Epidermal melanocyte (primary cell): ENCODE data around the gene PRPF19.
A peak's percentile ranks its signal among the peaks of the same experiment; 100 is the strongest.

Experiments
- DNase-seq: peaks from one replicate; pipeline ENCODE4 v3.0.0; 2011; ENCODE audit warnings: low spot score; ENCODE audit not compliant: insufficient read length

PRPF19 gene

GRCh38 chr11:60906132-60906972 is at the start of gene PRPF19:
PRPF19 (minus strand) TSS chr11:60906585; CDS start chr11:60906382, 203 bp downstream.
- DNase-seq = peak; percentile 95

- no peak for DNase-seq
Observed at GRCh38 chr11:60955571-60955970, 49.2 kb upstream of the PRPF19 start.

GRCh38 chr11:60954421-60954820 is 48.0 kb upstream of the PRPF19 start:
- DNase-seq = no peak

GRCh38 chr11:60953781-60954180 is 47.4 kb upstream of the PRPF19 start:
- no peak for DNase-seq

GRCh38 chr11:60952742-60953170 is 46.4 kb upstream of the PRPF19 start:
- DNase-seq = no peak

- no peak for DNase-seq
Observed at GRCh38 chr11:60951904-60952741, 45.7 kb upstream of the PRPF19 start, which contains the start of gene SLC15A3. SLC15A3 (minus strand) TSS chr11:60952176; CDS start chr11:60951551, 625 bp downstream.

- no peak for DNase-seq
Observed at GRCh38 chr11:60951606-60951903, 45.2 kb upstream of the PRPF19 start.

GRCh38 chr11:60950933-60951605 is 44.7 kb upstream of the PRPF19 start:
- DNase-seq = no peak

- no peak for DNase-seq
Observed at GRCh38 chr11:60950024-60950423, 43.6 kb upstream of the PRPF19 start.

- DNase-seq = peak; percentile 83
Observed at GRCh38 chr11:60948250-60948649, 41.9 kb upstream of the PRPF19 start.

GRCh38 chr11:60947700-60948099 is 41.3 kb upstream of the PRPF19 start:
- no peak for DNase-seq

- DNase-seq = no peak
Observed at GRCh38 chr11:60946601-60947264, 40.3 kb upstream of the PRPF19 start.

GRCh38 chr11:60945295-60945667 is 38.9 kb upstream of the PRPF19 start:
- DNase-seq = no peak

GRCh38 chr11:60944490-60945294 is 38.3 kb upstream of the PRPF19 start:
- DNase-seq = no peak

- no peak for DNase-seq
Observed at GRCh38 chr11:60942970-60943565, 36.7 kb upstream of the PRPF19 start.

GRCh38 chr11:60942219-60942618 is 35.8 kb upstream of the PRPF19 start:
- DNase-seq = no peak

- no peak for DNase-seq
Observed at GRCh38 chr11:60941371-60942119, 35.2 kb upstream of the PRPF19 start.

- DNase-seq = no peak
Observed at GRCh38 chr11:60939855-60940254, 33.5 kb upstream of the PRPF19 start.

GRCh38 chr11:60939301-60939700 is 32.9 kb upstream of the PRPF19 start:
- DNase-seq = no peak
